ENCODE results near the gene IPMK. TPM values are rescaled to one million over a fixed set of nuclear protein-coding genes. Genes with fewer than 3 reads are reported as not detected.
"Not testable (repeated sequence)": the region's sequence is repeated elsewhere in the genome, so short reads cannot be mapped to it uniquely, and the experiment has no call there.

Gene IPMK
- total RNA-seq, 1 experiment from 2014 or later: 3.7 TPM

- DNase-seq (ENCODE audit: low read depth): no peak
Measured at GRCh38 chr10:58268454-58268945, 806 bp upstream of the IPMK start.

DNA sequence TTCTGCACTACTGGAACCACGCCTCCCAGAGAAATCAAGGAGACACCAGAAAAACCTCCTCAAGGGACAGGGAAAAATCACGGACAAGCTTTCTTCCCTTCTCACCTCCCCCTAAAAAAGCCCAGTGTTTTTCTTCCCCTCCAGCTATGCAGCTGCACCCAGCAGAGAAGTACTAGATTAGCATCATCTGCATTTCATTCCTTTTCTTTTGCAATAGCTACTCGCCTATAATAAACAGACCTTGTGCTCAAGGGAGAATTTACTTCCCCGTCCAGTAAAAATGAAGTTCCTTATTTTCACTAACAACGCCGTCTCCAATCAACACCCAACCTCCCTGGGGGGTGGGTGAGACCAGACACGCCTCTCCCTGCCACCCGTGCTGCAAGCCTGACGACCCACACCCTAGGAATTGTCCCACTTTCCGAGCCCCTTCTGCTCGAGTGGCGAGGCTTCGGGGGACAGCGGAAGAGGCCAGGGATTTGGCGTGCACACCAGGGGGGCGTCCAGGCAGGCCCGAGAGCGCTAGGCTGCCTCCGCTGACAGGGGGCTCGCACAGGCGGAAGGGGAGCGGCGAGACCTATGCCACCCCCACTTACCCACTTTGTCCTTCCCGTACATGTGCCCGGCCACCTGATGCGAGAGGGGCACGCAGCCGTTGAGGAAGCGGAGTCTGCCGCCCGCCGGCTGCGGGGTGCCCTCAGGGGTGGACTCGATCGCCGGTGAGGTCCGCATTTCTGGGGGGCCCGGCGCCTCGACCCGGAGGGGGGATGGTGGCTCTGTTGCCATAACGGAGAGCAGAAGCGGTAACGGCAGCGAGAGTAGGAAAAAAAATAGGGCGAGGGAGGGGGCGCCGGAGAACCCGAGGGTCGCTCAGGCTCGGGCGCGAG lies 625 bp downstream of the IPMK start:
- peak; percentile 46 for DNase-seq (ENCODE audit: low read depth)

DNA sequence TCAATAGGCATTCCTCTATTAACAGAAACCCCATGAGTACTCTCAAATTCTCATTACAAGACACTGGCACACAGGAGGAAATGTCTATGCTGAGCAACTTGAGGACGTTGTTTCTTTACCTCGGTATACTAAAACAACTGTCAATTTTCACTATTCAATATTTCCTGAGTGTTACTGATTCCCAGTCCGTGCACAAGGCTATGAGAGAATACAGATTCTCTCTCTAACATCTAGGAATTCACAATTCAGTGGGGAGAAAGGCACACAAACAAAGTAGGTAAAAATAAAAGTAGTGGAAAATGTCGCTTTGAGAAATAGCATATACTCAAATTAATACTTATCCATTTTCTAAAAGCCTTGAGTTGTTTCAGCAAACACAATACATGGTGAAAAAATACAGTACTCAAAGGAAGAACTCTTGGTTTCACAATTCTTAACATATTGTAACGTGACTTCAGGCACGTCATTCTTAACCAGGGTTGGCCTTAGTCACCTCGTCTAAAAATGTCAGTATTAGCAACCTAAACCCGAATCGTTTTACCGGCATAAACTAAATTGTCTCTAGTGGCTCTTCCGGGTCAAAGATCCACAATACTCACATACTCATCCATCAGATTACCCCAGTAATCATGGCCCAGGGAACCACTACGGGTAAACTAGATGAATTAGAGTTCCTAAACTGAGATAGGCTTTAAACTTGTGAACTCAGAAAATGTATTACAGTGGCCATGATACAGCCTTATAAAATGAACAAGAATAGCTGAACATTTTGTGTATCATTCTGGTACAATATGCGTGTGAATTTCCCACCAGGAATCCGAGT lies 1.5 kb downstream of the IPMK start:
- DNase-seq (ENCODE audit: low read depth): peak; percentile 51

DNA sequence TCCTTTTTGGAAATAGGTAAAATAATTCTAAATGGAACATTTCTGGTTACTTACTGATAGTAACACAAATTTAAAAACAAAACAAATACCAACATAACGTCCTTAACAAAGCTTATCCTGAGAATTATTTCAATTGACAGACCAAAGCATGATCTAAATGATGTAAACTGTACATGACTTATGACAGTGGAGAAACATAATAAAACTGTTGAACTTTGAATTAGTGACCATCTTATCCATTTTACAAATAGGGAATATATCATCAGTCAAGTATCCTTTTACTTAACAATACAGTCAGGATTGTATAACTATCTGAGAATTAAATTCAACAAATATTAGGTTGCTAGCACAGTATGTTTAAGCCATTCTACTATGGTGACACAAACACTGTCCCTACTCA lies 2.4 kb downstream of the IPMK start:
- no peak for DNase-seq (ENCODE audit: low read depth)

DNA sequence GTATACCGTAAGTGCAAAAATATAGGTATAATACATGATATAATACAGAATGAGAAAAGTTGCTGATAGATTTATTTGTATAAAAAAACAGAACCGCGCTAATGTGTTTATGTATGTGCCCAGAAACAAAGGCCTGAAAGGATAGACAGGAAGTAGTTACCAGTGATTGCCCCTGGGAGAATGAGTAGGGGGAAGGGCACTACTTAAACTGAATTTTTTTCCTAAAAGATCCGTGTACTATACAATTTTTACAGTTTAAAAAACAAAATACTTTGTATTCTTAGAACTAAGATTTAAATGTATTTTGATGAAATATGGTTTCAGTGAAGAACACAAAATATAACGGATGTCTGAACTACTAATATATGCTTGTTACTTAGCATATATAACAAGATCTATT lies 2.9 kb downstream of the IPMK start:
- DNase-seq (ENCODE audit: low read depth): no peak

DNA sequence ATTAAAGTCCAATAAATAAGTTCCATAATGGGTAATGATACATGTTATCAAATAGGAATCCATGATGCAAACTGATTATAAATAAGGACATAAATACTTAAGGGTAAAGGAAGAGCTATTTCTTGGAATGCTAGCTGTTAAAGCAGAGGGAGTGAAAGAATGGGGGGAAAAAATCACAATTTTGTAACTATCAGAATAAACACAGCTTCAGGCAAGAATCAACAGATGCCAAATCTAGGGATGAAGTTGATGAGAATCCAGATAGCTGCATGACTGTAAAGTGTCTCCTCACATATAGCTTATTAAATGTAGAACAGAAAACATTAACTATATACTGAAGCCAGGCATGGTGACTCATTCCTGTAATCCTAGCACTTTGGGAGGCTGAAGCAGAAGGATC lies 4.9 kb downstream of the IPMK start:
- no peak for DNase-seq (ENCODE audit: low read depth)

DNA sequence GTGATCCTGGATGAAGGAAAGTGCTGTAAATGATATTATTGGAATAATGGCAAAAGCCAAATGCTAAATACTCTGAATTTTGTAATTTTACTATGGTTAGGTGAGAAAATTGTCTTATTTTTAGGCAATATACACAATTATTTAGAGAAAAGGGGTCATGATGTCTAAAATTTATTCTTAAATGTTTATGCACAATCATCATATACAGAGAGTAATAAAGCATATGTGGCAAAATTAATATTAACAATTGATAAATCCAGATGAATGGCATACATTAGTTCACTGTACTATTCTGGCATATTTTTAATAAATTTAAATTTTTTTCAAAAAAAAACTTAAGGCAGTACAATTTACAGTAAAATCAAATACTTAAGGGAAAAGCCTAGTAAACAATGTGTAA lies 7.4 kb downstream of the IPMK start:
- DNase-seq (ENCODE audit: low read depth): no peak

- no peak for DNase-seq (ENCODE audit: low read depth)
Measured at GRCh38 chr10:58258977-58259692, 8.6 kb downstream of the IPMK start.

DNA sequence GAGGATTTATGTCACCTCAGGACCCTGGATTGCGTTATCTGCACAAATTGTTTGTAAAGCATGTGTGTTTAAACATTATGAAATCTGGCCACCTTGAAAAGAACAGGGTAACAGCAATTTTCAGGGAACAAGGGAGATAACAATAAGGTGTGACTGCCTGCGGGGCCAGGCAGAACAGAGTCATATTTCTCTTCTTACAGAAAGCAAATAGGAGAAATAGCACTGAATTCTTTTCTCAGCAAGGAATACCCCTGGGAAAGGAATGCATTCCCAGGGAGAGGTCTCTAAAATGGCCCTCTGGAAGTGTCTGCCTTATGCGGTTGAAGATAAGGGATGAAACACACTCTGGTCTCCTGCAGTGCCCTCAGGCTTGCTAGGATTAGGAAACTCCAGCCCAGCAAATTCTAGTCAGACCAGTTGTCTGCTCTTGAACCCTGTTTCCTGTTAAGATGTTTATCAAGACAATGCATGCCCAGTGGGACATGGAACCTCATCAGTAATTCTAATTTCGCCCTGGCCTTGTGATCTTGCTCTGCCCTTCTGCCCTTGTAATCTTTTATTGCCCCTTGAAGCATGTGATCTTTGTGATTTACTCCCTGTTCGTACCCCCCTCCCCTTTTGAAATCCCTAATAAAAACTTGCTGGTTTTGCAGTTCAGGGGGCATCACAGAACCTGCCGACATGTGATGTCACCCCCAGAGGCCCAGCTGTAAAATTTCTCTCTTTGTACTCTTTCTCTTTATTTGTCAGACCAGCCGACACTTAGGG lies 11.5 kb downstream of the IPMK start:
- DNase-seq (ENCODE audit: low read depth): not testable (repeated sequence)

GRCh38 chr10:58254644-58255043 lies 13.1 kb downstream of the IPMK start:
- no peak for DNase-seq (ENCODE audit: low read depth)

DNA sequence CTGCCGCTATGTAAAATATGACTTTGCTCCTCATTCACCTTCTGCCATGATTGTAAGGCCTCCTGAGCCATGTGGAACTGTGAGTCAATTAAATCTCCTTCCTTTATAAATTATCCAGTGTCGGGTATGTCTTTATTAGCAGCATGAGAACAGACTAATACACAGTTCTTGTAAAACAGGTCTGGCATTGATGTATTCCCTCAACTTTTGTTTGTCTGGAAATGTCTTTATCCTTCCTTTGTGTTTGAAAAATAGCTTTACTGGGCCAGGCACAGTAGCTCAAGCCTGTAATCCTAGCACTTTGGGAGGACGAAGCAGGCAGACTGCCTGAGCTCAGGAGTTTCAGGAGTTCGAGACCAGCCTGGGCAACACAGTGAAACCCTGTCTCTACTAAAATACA lies 14.5 kb downstream of the IPMK start:
- no peak for DNase-seq (ENCODE audit: low read depth)

GRCh38 chr10:58244666-58245065 lies 23.0 kb downstream of the IPMK start:
- not testable (repeated sequence) for DNase-seq (ENCODE audit: low read depth)

DNA sequence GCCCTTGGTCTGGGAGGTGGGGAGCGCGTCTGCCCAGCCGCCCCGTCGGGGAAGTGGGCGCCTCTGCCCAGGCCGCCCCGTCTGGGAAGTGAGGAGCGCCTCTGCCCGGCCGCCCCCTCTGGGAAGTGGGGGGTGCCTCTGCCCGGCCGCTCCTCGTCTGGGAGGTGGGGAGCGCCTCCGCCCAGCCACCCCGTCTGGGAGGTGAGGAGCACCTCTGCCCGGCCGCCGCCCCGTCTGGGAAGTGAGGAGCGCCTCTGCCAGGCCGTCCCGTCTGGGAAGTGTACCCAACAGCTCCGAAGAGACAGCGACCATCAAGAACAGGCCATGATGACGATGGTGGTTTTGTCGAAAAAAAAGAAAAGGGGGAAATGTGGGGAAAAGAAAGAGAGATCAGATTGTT lies 23.5 kb downstream of the IPMK start:
- DNase-seq (ENCODE audit: low read depth): not testable (repeated sequence)

- DNase-seq (ENCODE audit: low read depth): not testable (repeated sequence)
Measured at GRCh38 chr10:58243801-58244200, 23.9 kb downstream of the IPMK start.

DNA sequence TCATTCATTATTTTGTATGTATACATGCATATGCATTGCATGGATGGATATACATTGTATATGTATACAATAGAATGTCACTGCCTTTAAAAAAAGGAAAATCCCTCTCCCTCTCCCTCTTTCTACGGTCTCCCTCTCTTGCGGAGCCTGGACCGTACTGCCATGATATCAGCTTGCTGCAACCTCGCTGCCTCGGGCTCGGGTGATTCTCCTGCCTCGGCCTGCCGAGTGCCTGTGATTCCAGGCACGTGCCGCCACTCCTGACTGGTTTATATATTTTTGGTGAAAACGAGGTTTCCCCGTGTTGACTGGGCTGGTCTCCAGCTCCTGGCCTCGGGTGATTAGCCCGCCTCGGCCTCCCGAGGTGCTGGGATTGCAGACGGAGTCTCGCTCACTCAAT lies 24.4 kb downstream of the IPMK start:
- DNase-seq (ENCODE audit: low read depth): no peak

DNA sequence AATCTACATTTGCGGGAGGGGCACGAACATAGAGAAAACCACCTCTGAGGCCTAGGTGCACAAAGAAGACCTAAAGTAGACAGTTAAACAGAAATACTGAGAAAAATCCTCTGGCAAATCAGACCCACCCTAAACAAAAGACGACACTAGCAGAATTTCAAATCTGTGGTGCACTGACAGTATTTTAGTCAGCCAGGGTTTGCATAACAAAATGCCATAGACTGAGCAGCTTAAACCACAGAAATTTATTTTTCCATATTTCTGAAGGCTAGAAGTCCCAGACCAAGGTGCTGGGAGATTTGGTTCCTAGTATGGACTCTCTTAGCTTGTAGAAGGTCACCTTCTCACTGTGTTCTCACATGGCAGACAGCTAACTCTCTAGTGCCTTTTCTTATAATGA lies 26.3 kb downstream of the IPMK start:
- DNase-seq (ENCODE audit: low read depth): no peak

DNA sequence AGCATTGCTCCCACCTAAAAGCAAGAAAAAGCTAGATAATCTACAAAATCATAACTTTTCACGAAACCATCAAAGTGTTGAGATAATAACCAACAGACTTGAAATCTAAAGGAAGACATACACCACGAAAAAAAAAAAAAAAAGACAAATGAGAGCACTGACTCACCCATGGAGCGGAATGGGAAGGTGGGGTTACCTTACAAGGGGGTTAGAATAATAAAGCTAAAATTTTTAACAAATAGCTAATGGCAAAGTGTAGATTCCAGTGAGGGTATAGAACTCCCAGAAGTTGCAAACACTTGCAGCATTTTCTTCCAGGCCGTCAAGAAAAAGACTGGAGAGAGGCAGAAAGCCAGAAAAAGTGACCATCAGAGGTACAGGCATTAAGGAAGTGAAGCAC lies 27.2 kb downstream of the IPMK start:
- DNase-seq (ENCODE audit: low read depth): peak; percentile 36

DNA sequence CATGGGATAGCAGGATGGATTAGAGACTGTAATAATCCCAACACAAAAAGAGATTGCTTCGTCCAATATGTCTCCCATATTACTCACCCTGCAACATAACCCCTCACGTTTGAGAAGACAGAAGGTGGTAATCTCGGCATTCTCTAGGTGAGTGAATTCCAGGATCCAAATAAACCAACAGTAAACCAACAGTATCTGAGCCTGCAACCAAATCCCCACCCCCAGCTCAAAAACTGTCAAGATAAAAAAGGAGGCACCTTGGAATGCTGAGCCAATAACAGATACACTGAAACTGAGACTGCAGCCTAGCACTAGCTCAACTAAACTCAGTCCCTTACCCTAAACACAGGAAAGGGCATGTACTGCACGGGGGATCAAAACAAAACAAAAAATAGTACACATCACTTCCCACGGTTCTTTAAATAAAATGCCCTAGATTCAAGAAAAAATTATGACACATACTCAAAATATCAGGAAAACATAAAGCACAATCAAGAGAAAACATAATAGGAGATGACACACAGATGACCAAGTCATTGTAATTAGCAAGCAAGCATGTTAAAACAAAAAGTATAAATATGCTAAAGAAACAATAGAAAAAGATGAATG lies 28.0 kb downstream of the IPMK start:
- DNase-seq (ENCODE audit: low read depth): peak; percentile 52

- DNase-seq (ENCODE audit: low read depth): peak; percentile 94
Measured at GRCh38 chr10:58237014-58237834, 30.5 kb downstream of the IPMK start.

Measured in HT1080 (cell line).